Measurements from ENCODE around the gene KCNJ1. TPM values are rescaled to one million over a fixed set of nuclear protein-coding genes. Genes with fewer than 3 reads are reported as not detected.

Gene KCNJ1
- total and polyA plus RNA-seq, 9 of the 15 experiments (the other 6 are each of a cell fraction or from before 2014, with no cell fraction given): not detected

- no TSS peak for BruUV-seq (replicated peaks)
- Histone ChIP-seq H3K27me3 (ENCODE audit: control insufficient read depth in 2 of 2, insufficient read depth in 2 of 2, low read length in 2 of 2) (peaks cover 11 to 36% of the 10 kb centered on the region in 2 experiments), H3K79me2 (ENCODE audit: control insufficient read depth, insufficient read depth, low read length) (no peaks in the 10 kb centered on the region), H3K9me1 (ENCODE audit: control insufficient read depth, insufficient read depth, low read length) (no peaks in the 10 kb centered on the region), H3K4me3 (no peak overlapping the region), H2AFZ (ENCODE audit: low read depth, low read length) (no peak overlapping the region), H3K9me3 (replicated peaks; ENCODE audit: control insufficient read depth, insufficient read depth, low read depth, low read length) (no peaks in the 10 kb centered on the region), H3K4me2 (ENCODE audit: insufficient read depth, low read length) (no peak overlapping the region), H3K27ac (ENCODE audit: extremely low read depth, low read depth, low read length) (no peak overlapping the region), H4K20me1 (replicated peaks; ENCODE audit: control insufficient read depth, insufficient read depth, low read length) (no peaks in the 10 kb centered on the region; the same call in 1 of the 2 replicates), H3K9ac (ENCODE audit: insufficient read depth in 1 of 2, low read depth in 2 of 2, low read length in 2 of 2) (no peak overlapping the region), H3K4me1 (replicated peaks in 1 of 2; ENCODE audit: control insufficient read depth in 2 of 2, insufficient read depth in 2 of 2, low read length in 2 of 2) (0 out of 5 replicates have a peak, but pooled peaks cover 0 to 4% of the 10 kb centered on the region in 2 experiments), H3K36me3 (ENCODE audit: control insufficient read depth, insufficient read depth, low read length) (no peaks in the 10 kb centered on the region)
- peak in 3 of 4 experiments; percentile 18 to 37 (median 35) for DNase-seq (ENCODE audit: extremely low read depth in 1 of 4, low spot score in 3 of 4)
- 2% methylated on average over 15 of the region's 25 CpGs for WGBS (ENCODE audit: insufficient coverage, low coverage, missing lambda C conversion rate)
- no peak for FAIRE-seq
- POLR2A ChIA-PET: no interaction called here
- ATAC-seq: peak; percentile 32
- CTCF ChIA-PET (ENCODE audit: low intra/inter-chr PET ratio): no interaction called here
- in situ Hi-C loops (cut with MboI): no loop called here
- TF ChIP-seq MEIS2 (IDR thresholded peaks at IDR 0.05; ENCODE audit: partially characterized antibody): peak; percentile 5
- TF ChIP-seq ELF1 (tag; IDR thresholded peaks at IDR 0.05): no peak
- TF ChIP-seq, protein P1, sequence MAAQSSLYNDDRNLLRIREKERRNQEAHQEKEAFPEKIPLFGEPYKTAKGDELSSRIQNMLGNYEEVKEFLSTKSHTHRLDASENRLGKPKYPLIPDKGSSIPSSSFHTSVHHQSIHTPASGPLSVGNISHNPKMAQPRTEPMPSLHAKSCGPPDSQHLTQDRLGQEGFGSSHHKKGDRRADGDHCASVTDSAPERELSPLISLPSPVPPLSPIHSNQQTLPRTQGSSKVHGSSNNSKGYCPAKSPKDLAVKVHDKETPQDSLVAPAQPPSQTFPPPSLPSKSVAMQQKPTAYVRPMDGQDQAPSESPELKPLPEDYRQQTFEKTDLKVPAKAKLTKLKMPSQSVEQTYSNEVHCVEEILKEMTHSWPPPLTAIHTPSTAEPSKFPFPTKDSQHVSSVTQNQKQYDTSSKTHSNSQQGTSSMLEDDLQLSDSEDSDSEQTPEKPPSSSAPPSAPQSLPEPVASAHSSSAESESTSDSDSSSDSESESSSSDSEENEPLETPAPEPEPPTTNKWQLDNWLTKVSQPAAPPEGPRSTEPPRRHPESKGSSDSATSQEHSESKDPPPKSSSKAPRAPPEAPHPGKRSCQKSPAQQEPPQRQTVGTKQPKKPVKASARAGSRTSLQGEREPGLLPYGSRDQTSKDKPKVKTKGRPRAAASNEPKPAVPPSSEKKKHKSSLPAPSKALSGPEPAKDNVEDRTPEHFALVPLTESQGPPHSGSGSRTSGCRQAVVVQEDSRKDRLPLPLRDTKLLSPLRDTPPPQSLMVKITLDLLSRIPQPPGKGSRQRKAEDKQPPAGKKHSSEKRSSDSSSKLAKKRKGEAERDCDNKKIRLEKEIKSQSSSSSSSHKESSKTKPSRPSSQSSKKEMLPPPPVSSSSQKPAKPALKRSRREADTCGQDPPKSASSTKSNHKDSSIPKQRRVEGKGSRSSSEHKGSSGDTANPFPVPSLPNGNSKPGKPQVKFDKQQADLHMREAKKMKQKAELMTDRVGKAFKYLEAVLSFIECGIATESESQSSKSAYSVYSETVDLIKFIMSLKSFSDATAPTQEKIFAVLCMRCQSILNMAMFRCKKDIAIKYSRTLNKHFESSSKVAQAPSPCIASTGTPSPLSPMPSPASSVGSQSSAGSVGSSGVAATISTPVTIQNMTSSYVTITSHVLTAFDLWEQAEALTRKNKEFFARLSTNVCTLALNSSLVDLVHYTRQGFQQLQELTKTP (IDR thresholded peaks at IDR 0.05; ENCODE audit: low read depth in 1 of 2, partially characterized antibody in 2 of 2): no peak
- intact Hi-C loops (cut with micrococcal nuclease): no loop called here
These were observed 37.7 kb upstream of the KCNJ1 start for GRCh38 chr11:128904656-128905344.
